GM12873 (cell line): ENCODE data around the gene KPNA6.

ENCODE experiments used
- TF ChIP-seq, protein P1 (sequence below): IDR thresholded peaks from 2 replicates; pipeline ENCODE4 v1.5.1; 2012; ENCODE audit warnings: low read depth, mild to moderate bottlenecking, moderate library complexity, low read length, control low read depth; ENCODE audit not compliant: insufficient read depth; ENCODE audit errors: missing control alignments

KPNA6 gene

DNA sequence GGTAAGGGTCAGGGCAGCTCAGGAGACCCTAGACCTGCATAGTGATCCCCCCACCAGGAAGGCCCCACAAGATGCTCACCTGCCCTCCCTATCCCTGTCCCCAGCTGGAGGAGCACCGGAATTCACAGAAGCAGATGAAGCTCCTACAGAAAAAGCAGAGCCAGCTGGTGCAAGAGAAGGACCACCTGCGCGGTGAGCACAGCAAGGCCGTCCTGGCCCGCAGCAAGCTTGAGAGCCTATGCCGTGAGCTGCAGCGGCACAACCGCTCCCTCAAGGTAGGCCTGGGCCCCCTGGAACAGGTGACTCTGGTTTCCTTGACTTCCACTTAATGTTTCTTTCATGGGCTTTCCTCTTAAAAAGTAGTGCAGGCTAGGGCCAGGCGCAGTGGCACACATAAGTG is 80.0 kb downstream of the KPNA6 start:
- TF ChIP-seq, protein P1, sequence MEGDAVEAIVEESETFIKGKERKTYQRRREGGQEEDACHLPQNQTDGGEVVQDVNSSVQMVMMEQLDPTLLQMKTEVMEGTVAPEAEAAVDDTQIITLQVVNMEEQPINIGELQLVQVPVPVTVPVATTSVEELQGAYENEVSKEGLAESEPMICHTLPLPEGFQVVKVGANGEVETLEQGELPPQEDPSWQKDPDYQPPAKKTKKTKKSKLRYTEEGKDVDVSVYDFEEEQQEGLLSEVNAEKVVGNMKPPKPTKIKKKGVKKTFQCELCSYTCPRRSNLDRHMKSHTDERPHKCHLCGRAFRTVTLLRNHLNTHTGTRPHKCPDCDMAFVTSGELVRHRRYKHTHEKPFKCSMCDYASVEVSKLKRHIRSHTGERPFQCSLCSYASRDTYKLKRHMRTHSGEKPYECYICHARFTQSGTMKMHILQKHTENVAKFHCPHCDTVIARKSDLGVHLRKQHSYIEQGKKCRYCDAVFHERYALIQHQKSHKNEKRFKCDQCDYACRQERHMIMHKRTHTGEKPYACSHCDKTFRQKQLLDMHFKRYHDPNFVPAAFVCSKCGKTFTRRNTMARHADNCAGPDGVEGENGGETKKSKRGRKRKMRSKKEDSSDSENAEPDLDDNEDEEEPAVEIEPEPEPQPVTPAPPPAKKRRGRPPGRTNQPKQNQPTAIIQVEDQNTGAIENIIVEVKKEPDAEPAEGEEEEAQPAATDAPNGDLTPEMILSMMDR: no peak

DNA sequence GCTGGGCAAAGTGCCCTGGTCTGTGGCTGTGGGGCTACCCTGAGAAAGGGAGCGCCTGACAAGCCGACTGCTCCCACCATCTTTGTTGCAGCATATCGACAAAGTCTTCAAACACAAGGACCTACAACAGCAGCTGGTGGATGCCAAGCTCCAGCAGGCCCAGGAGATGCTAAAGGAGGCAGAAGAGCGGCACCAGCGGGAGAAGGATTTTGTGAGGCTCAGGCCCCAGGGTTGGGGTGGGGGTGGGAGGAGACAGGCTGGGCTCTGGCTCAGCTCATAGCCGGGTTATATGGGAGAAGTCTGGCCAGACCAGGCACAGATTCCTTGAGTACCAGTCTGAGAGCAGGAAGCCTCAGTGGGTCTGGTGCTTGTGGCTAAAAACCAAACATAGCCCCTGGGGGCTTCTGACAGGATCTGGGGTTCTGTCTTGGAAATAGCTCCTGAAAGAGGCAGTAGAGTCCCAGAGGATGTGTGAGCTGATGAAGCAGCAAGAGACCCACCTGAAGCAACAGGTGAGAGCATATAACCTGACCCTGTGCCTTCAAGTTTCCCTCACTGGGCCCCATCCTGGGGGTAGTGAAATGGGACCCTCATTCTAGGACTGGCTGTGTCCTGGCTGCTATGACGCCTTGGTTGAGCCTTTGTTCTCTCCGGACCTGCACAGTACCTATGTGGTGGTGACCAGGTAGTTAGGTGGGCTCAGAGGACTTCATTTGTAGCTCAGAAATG is 84.5 kb downstream of the KPNA6 start:
- TF ChIP-seq, protein P1: no peak

DNA sequence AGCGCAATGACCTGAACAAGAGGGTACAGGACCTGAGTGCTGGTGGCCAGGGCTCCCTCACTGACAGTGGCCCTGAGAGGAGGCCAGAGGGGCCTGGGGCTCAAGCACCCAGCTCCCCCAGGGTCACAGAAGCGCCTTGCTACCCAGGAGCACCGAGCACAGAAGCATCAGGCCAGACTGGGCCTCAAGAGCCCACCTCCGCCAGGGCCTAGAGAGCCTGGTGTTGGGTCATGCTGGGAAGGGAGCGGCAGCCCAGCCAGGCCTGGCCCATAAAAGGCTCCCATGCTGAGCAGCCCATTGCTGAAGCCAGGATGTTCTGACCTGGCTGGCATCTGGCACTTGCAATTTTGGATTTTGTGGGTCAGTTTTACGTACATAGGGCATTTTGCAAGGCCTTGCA is 87.1 kb downstream of the KPNA6 start:
- TF ChIP-seq, protein P1: no peak

DNA sequence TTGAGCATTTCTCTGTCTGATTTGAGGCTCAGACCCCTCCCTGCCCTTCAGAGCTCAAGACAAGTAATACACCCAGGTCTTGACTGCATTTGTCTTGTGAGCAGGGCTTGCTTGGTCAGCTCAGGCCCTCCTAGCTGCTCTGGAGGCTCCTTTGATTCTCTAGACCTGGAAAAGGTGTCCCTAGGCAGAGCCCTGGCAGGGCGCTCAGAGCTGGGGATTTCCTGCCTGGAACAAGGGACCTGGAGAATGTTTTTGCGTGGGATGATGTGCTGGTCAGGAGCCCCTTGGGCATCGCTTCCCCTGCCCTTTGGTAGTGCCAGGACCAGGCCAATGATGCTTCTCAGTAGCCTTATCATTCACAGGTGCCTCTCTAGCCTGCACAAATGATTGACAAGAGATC is 87.7 kb downstream of the KPNA6 start:
- TF ChIP-seq, protein P1: no peak

DNA sequence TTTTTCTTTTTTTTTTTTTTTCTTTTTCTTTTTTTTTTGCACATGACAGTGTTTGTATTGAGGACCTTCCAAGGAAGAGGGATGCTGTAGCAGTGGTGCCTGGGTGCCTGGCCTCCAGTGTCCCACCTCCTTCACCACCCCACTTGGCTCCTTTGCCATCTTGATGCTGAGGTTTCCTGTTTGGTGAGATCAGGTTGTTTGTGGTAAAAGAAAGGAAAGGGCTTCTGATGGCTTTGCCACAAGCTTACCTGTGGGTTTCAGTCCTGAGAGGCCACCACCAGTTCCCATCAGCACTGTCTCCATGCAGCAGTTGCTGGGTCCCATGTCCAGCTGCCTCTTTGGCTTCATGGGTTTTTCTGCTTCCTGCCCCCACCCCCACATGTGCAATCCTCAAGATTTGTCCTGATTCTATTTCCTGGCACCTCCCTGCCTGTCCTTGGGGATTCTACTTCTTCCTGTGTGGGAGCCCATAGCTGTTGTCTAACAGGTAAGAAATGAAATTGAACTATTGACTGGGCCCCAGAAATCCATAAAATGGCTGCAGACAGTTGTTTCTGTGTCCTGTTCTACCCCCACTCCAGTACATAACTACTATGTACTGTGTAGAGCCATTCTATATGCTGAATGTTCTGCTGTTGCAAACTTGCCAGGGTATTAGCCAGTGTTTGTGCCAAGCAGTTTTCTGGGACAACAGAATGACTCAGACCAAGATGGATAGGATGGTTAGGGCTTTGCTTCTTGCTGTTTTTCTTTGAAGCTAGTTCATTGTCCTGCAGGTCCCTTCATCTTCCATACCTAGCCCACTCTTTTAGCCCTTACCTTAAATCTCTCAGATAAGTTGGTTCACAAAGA is 88.3 kb downstream of the KPNA6 start:
- TF ChIP-seq, protein P1: no peak

DNA sequence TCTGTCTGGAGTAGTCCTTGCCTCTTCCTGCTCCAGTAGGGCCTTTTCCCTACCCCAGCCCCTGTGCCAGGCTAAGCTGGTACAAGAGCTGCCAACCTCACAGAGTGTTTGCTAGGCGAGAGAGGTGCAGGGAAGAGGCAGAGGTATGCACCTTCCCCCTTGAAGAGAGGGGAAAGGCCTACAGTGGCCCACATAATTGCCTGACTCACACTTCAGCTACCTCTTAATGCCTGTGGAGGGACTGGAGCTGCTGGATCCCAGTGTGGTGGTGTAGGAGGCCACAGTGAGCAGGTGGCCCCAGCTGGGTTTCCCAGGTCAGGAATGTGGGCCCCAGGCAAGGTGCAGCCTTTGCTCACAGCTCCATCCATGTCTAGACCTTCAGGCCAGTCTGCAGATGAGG is 89.2 kb downstream of the KPNA6 start:
- TF ChIP-seq, protein P1: no peak

DNA sequence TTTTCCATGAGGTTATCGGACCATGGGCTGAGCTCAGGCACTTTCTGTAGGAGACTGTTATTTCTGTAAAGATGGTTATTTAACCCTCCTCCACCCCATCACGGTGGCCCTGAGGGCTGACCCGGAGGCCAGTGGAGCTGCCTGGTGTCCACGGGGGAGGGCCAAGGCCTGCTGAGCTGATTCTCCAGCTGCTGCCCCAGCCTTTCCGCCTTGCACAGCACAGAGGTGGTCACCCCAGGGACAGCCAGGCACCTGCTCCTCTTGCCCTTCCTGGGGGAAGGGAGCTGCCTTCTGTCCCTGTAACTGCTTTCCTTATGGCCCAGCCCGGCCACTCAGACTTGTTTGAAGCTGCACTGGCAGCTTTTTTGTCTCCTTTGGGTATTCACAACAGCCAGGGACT is 90.0 kb downstream of the KPNA6 start:
- TF ChIP-seq, protein P1: no peak
